ENCODE data around the gene GIMAP7.
"Not testable (repeated sequence)": the region's sequence is repeated elsewhere in the genome, so short reads cannot be mapped to it uniquely, and the experiment has no call there.

GIMAP7 gene

GRCh38 chr7:150515248-150516147 is 826 bp downstream of the GIMAP7 start:
- DNase-seq: no peak

GRCh38 chr7:150516956-150517745 is 2.5 kb downstream of the GIMAP7 start:
- no peak for DNase-seq

- DNase-seq: no peak
Measured at GRCh38 chr7:150519310-150519709, 4.6 kb downstream of the GIMAP7 start.

DNA sequence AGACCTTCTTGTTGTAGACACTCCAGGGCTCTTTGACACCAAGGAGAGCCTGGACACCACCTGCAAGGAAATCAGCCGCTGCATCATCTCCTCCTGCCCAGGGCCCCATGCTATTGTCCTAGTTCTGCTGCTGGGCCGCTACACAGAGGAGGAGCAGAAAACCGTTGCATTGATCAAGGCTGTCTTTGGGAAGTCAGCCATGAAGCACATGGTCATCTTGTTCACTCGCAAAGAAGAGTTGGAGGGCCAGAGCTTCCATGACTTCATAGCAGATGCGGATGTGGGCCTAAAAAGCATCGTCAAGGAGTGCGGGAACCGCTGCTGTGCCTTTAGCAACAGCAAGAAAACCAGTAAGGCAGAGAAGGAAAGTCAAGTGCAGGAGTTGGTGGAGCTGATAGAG is 5.5 kb downstream of the GIMAP7 start:
- peak; percentile 51 to 62 for DNase-seq

DNA sequence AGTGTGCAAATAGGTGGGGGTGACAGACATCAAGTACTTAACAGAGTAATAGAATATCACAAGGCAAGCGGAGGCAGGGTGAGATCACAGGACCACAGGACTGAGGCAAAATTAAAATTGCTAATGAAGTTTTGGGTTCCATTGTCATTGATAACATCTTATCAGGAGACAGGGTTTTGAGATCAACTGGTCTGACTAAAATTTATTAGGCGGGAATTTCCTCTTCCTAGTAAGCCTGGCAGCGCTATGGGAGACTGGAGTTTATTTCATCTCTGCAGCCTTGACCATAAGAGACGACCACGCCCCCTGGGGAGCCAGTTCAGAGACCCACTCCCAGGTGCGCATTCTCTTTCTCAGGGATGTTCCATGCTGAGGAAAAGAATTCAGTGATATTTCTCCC is 8.3 kb downstream of the GIMAP7 start:
- not testable (repeated sequence) for DNase-seq

GRCh38 chr7:150524018-150524417 is 9.3 kb downstream of the GIMAP7 start:
- no peak for DNase-seq

DNA sequence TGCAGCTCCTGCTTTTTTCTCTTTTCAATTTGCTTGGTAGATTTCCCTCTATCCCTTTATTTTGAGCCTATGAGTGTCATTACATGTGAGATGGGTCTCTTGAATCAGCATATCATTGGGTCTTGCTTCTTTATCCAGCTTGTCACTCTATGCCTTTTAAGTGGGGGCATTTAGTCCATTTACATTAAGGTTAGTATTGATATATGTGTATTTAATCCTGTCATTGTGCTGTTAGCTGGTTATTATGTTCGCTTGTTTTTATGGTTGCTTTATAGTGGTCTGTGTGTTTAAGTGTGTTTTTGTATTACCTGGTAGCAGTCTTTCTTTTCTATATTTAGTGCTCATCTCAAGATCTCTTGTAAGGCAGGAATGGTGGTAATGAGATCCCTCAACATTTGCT is 17.0 kb downstream of the GIMAP7 start:
- DNase-seq: no peak

GRCh38 chr7:150538259-150538658 is 23.6 kb downstream of the GIMAP7 start:
- no peak for DNase-seq

DNA sequence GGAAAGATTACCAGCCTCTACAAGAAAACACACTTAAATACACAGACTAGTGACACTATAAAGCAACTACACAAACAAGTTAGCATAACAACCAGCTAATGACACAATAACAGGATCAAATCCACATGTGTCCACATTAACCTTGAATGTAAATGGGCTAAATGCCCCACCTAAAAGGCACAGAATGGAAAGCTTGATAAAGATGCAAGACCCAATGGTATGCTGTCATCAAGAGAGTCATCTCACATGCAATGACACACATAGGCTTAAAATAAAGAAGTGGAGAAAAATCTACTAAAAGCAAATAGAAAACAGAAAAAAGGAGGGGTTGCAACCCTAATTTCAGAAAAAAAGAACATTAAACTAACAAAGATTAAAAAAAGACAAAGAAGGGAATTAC is 38.5 kb downstream of the GIMAP7 start:
- no peak for DNase-seq

GRCh38 chr7:150556521-150557138 is 42.0 kb downstream of the GIMAP7 start:
- no peak for DNase-seq

- no peak for DNase-seq
Measured at GRCh38 chr7:150560486-150560885, 45.8 kb downstream of the GIMAP7 start.

DNA sequence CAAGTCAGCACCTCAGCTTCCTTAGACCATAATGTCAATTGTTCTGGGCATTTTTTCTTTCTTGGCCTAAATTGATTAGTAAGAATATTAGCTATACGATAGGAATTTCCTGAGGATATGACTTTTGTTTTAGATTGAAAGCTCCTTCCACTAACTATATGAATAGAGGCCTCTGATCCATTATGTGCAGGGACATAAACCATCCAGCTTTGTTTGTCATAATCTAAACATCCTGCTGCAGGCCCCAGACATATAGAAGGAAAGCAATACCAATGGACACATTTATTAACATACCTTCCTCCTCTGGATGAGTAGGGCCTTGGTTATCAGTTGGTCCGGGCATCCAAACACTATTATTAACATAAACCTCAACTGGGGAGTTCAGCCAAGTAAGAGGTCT is 48.2 kb downstream of the GIMAP7 start:
- no peak for DNase-seq

DNA sequence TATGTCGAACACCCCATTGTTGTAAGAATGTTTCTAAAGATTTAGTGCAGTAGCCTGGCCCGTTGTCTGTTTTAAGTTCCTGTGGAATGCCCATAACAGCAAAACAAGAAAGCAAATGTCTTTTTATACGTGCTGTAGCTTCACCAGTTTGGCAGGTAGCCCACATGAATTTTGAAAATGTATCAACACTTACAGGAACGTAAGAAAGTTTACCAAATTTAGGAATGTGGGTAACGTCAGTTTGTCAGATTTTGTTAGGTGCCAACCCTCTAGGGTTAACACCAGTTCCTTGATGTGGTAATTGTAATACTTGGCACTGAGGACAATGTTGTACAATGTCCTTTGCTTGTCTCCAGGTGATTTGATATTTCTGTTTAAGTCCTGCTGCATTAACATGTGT is 49.3 kb downstream of the GIMAP7 start:
- DNase-seq: no peak

GRCh38 chr7:150564566-150564965 is 49.9 kb downstream of the GIMAP7 start:
- no peak for DNase-seq

DNA sequence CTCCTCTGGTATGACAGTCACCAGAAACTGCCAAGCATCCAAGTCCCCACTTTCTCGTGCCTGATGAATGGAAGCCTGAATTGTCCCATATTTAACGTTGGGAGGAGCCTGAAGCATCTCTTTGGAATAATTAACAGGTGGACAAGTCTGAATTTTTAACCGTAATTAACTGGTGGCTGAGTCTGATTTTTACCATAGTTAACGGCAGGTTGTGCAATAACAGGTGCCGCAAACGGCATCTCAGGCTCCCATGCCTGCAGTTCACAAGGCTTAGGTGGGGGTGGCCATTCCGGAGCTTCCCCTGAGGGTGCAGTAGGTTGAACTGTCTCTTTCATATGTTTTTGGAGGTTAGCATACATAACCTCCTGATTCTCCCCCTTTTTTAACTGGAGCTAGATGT is 50.6 kb downstream of the GIMAP7 start:
- DNase-seq: no peak

- DNase-seq: no peak
Measured at GRCh38 chr7:150566123-150566522, 51.5 kb downstream of the GIMAP7 start.

GRCh38 chr7:150566572-150566971 is 51.9 kb downstream of the GIMAP7 start:
- DNase-seq: no peak

GRCh38 chr7:150567169-150567568 is 52.5 kb downstream of the GIMAP7 start, which contains the start of gene GIMAP4:
GIMAP4 (plus strand) TSS chr7:150567390; CDS start chr7:150569902, 2,512 bp downstream.
- no peak for DNase-seq

GRCh38 chr7:150567871-150568301 is 53.2 kb downstream of the GIMAP7 start:
- no peak for DNase-seq

DNA sequence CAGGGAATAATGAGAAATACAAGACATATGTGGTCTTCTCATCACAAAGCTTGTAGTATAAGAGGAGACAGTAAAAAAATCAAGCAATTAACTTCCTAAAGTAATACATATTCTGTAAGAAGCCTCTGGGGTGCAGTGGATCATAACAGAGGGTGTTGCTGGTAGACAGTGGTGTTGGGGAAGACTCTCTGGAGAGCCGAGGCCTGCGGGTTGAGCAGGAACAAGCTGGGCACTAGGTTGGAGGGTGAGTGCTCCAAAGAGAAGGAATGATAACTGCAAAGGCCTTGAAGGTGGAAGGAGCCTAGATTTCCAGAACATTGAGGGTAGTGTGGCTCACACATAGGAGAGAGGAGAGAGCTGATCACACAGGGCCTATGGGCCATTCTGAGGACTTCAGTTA is 54.0 kb downstream of the GIMAP7 start:
- DNase-seq: peak in 1 of 2 experiments; percentile 40

DNA sequence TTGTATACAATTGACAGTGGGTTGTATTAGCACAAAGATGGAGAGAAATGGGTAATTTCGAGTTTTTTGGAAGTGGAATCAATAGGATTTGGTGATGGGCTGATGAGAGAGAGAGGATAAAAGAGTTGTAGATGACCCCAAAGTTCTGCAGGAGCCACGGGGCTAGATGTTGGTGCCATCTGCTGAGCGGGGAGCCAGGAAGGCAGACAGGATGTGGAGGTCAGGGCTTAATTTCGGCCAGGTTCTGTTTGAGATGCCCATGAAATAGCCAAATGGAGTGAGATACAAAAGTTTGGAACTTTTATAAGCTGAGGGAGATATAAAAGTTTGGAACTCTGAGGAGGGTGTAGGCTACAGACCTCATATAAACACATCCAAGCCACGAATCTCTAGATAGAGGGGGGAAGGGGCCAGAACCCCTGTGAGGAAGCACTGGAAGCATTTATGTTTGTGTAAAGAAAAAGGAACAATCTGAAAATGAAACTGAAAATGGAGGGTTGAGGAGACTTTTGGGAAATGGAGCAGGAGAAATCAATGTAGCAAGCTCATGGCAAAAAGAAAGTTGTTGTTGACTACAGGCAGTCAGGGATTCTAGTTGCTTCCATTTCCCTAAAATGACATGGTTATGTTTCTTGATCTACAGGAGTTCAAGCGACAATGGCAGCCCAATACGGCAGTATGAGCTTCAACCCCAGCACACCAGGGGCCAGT is 54.7 kb downstream of the GIMAP7 start:
- DNase-seq: no peak
